Liver (tissue), 9 donors: Measurements from ENCODE around the gene RND3. TPM values are rescaled to one million over a fixed set of nuclear protein-coding genes. Genes with fewer than 3 reads are reported as not detected.

Experiments used
- DNase-seq: peaks from one replicate; pipeline ENCODE4 v3.0.0-alpha.2; 2017; ENCODE audit warnings: low spot score
- H3K27ac ChIP-seq, 2 donors: one replicate each; pipeline ENCODE4 v1.7.0; 2013; ENCODE audit warnings: inconsistent platforms in 2 of 2, low read length in 2 of 2, control low read depth in 1 of 2, low read depth in 1 of 2, mild to moderate bottlenecking in 1 of 2
- H3K27me3 ChIP-seq, 4 donors: one replicate each; pipeline versions ENCODE4 v1.6.1 to v1.7.0; 2013; ENCODE audit warnings: low read length in 3 of 4, inconsistent platforms in 1 of 4, mild to moderate bottlenecking in 1 of 4, moderate library complexity in 1 of 4; ENCODE audit not compliant: control insufficient read depth in 4 of 4, insufficient read depth in 4 of 4
- H3K36me3 ChIP-seq, 4 donors: one replicate each; pipeline versions ENCODE4 v1.6.1 to v1.7.0; 2013; ENCODE audit warnings: low read length in 3 of 4, mild to moderate bottlenecking in 3 of 4, low read depth in 1 of 4, moderate library complexity in 1 of 4; ENCODE audit not compliant: control insufficient read depth in 4 of 4, insufficient read depth in 3 of 4
- H3K4me1 ChIP-seq, 4 donors: one replicate each; pipeline versions ENCODE4 v1.6.1 to v1.7.0; 2013; ENCODE audit warnings: low read length in 3 of 4, mild to moderate bottlenecking in 3 of 4, moderate library complexity in 1 of 4; ENCODE audit not compliant: control insufficient read depth in 4 of 4, insufficient read depth in 4 of 4
- H3K4me3 ChIP-seq, 3 donors: one replicate each; pipeline versions ENCODE4 v1.6.1 to v1.7.0; 2013; ENCODE audit warnings: low read length in 3 of 3, control low read depth in 1 of 3, low read depth in 1 of 3, mild to moderate bottlenecking in 1 of 3
- H3K9ac ChIP-seq, 2 donors: one replicate each; pipeline ENCODE4 v1.7.0; 2013; ENCODE audit warnings: low read length in 2 of 2, mild to moderate bottlenecking in 2 of 2, moderate library complexity in 2 of 2, control low read depth in 1 of 2, low read depth in 1 of 2
- H3K9me3 ChIP-seq, 4 donors: one replicate each; pipeline versions ENCODE4 v1.6.1 to v1.7.0; 2013; ENCODE audit warnings: low read length in 3 of 4; ENCODE audit not compliant: control insufficient read depth in 4 of 4
- EGR1 ChIP-seq, 2 donors: IDR thresholded peaks; 2 replicates each; pipeline ENCODE4 v1.6.1; 2016 to 2018; ENCODE audit warnings: antibody characterized with exemption in 2 of 2, low read depth in 2 of 2
- FOXA1 ChIP-seq: IDR thresholded peaks from 2 replicates; pipeline ENCODE4 v1.6.1; 2016; ENCODE audit warnings: antibody characterized with exemption
- FOXA2 ChIP-seq: IDR thresholded peaks from 2 replicates; pipeline ENCODE4 v1.6.1; 2016; ENCODE audit warnings: antibody characterized with exemption
- GABPA ChIP-seq, 2 donors: IDR thresholded peaks in 1 of 2; conservative IDR thresholded peaks in 1 of 2; 2 replicates each; pipeline ENCODE4 v1.6.1; 2016; ENCODE audit warnings: antibody characterized with exemption in 2 of 2, mild to moderate bottlenecking in 1 of 2, moderate library complexity in 1 of 2
- HNF4A ChIP-seq, 2 donors: conservative IDR thresholded peaks; 2 replicates each; pipeline ENCODE4 v1.6.1; 2016; ENCODE audit warnings: antibody characterized with exemption in 2 of 2, mild to moderate bottlenecking in 2 of 2
- HNF4G ChIP-seq: IDR thresholded peaks from 2 replicates; pipeline ENCODE4 v1.6.1; 2016; ENCODE audit warnings: antibody characterized with exemption
- JUND ChIP-seq, 2 donors: IDR thresholded peaks; 2 replicates each; pipeline ENCODE4 v1.6.1; 2016; ENCODE audit warnings: antibody characterized with exemption in 2 of 2
- NR2F2 ChIP-seq: IDR thresholded peaks from 2 replicates; pipeline ENCODE4 v1.6.1; 2016; ENCODE audit warnings: antibody characterized with exemption
- RAD21 ChIP-seq, 2 donors: IDR thresholded peaks; 2 replicates each; pipeline ENCODE4 v1.6.1; 2016; ENCODE audit warnings: antibody characterized with exemption in 2 of 2, mild to moderate bottlenecking in 2 of 2
- REST ChIP-seq: IDR thresholded peaks from 2 replicates; pipeline ENCODE4 v1.6.1; 2016; ENCODE audit warnings: antibody characterized with exemption, mild to moderate bottlenecking
- RXRA ChIP-seq, 2 donors: IDR thresholded peaks; 2 replicates each; pipeline ENCODE4 v1.6.1; 2017 to 2018; ENCODE audit warnings: antibody characterized with exemption in 2 of 2, mild to moderate bottlenecking in 1 of 2
- SP1 ChIP-seq: IDR thresholded peaks from 2 replicates; pipeline ENCODE4 v1.6.1; 2018; ENCODE audit warnings: antibody characterized with exemption, mild to moderate bottlenecking
- TAF1 ChIP-seq: conservative IDR thresholded peaks from 2 replicates; pipeline ENCODE4 v1.6.1; 2016; ENCODE audit warnings: antibody characterized with exemption, mild to moderate bottlenecking
- YY1 ChIP-seq: IDR thresholded peaks from 2 replicates; pipeline ENCODE4 v1.6.1; 2016; ENCODE audit warnings: antibody characterized with exemption, mild to moderate bottlenecking
- ZBTB33 ChIP-seq: IDR thresholded peaks from 2 replicates; pipeline ENCODE4 v1.6.1; 2016; ENCODE audit warnings: antibody characterized with exemption
- WGBS: extraction: QIAGEN DNeasy Blood & Tissue Kit; methylation state at CpG from one replicate; pipeline ENCODE4 v1.1.7; 2013; 5-methylcytosine and 5-hydroxymethylcytosine counted together
- polyA plus RNA-seq, 2 donors: library from polyadenylated mRNA; stranded (reverse) in 1 of 2; unstranded in 1 of 2; fragments of 200-250 nt in 1 of 2; fragments of >200 nt in 1 of 2; fragmentation: Nextera tagmentation in 1 of 2; extraction: Ambion mirVana in 1 of 2; gene quantifications; one replicate each; pipeline versions ENCODE4 v1.2.1 to v1.2.3, GENCODE V29; 2013 to 2015
- total RNA-seq, 2 donors: library from RNA; depleted of rRNA; stranded (reverse); fragments of >200 nt; gene quantifications; one replicate each; pipeline ENCODE4 v1.2.3, GENCODE V29; 2014
- TF ChIP-seq, protein P1 (sequence below): fragments of 150-350 bp; IDR thresholded peaks from 2 replicates; pipeline ENCODE4 v1.5.1; 2017; ENCODE audit warnings: improper control_type of control experiment, low read depth, low read length; ENCODE audit not compliant: missing input control
- TF ChIP-seq, protein P2 (sequence below): IDR thresholded peaks from 2 replicates; pipeline ENCODE4 v1.6.1; 2016; ENCODE audit warnings: antibody characterized with exemption
- TF ChIP-seq, protein P3 (sequence below): IDR thresholded peaks from 2 replicates; pipeline ENCODE4 v1.6.1; 2016; ENCODE audit warnings: antibody characterized with exemption
- donor health status: healthy.
- donor health status: healthy.
- donor health status: healthy.
- donor health status: healthy.
- donor health status: healthy.

RND3 gene
- total and polyA plus RNA-seq, 4 donors = 14.8 to 30.0 (median 21.6) TPM

- WGBS = 53% methylated on average over 2 of the region's 2 CpGs
- TF ChIP-seq GABPA (IDR thresholded peaks at IDR 0.05 in 1 of 2, conservative IDR thresholded peaks at IDR 0.05 in 1 of 2) = no peak
- TF ChIP-seq EGR1 (IDR thresholded peaks at IDR 0.05; ENCODE audit: low read depth in 2 of 2) = no peak
- TF ChIP-seq JUND (IDR thresholded peaks at IDR 0.05) = peak; percentile 46 to 59
- peak; percentile 56 for TF ChIP-seq SP1
- TF ChIP-seq YY1 = no peak
- peak; percentile 78 to 87 for TF ChIP-seq RXRA (IDR thresholded peaks at IDR 0.05)
- no peak for TF ChIP-seq HNF4G
- TF ChIP-seq, protein P1, sequence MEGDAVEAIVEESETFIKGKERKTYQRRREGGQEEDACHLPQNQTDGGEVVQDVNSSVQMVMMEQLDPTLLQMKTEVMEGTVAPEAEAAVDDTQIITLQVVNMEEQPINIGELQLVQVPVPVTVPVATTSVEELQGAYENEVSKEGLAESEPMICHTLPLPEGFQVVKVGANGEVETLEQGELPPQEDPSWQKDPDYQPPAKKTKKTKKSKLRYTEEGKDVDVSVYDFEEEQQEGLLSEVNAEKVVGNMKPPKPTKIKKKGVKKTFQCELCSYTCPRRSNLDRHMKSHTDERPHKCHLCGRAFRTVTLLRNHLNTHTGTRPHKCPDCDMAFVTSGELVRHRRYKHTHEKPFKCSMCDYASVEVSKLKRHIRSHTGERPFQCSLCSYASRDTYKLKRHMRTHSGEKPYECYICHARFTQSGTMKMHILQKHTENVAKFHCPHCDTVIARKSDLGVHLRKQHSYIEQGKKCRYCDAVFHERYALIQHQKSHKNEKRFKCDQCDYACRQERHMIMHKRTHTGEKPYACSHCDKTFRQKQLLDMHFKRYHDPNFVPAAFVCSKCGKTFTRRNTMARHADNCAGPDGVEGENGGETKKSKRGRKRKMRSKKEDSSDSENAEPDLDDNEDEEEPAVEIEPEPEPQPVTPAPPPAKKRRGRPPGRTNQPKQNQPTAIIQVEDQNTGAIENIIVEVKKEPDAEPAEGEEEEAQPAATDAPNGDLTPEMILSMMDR = no peak
- TF ChIP-seq, protein P2, sequence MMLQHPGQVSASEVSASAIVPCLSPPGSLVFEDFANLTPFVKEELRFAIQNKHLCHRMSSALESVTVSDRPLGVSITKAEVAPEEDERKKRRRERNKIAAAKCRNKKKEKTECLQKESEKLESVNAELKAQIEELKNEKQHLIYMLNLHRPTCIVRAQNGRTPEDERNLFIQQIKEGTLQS = peak; percentile 15
- no peak for TF ChIP-seq FOXA2
- peak in 1 of 2 donors; percentile 8 for TF ChIP-seq HNF4A (conservative IDR thresholded peaks at IDR 0.05)
- peak; percentile 23 to 54 for TF ChIP-seq RAD21 (IDR thresholded peaks at IDR 0.05)
- no peak for TF ChIP-seq TAF1
- no peak for TF ChIP-seq FOXA1
- TF ChIP-seq REST = no peak
- peak; percentile 98 for TF ChIP-seq NR2F2
- TF ChIP-seq, protein P3, sequence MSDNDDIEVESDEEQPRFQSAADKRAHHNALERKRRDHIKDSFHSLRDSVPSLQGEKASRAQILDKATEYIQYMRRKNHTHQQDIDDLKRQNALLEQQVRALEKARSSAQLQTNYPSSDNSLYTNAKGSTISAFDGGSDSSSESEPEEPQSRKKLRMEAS = no peak
- TF ChIP-seq ZBTB33 = no peak
- H3K9ac ChIP-seq = no peak overlapping the region
- no peak overlapping the region for H3K4me3 ChIP-seq
- no peaks in the 10 kb centered on the region for H3K9me3 ChIP-seq
- H3K27ac ChIP-seq = no peak overlapping the region
- peaks cover 0 to 19% (median 12%) of the 10 kb centered on the region in 4 donors for H3K4me1 ChIP-seq
- H3K27me3 ChIP-seq = no peaks in the 10 kb centered on the region
- H3K36me3 ChIP-seq = peaks cover 8 to 64% (median 56%) of the 10 kb centered on the region in 4 donors
- DNase-seq = peak; percentile 37
Measured at GRCh38 chr2:150472511-150472899, 15.0 kb downstream of the RND3 start.
